HCT116 (cell line): Measurements from ENCODE around the gene NPLOC4. TPM values are rescaled to one million over a fixed set of nuclear protein-coding genes. Genes with fewer than 3 reads are reported as not detected.

Experiments used
- ATAC-seq: fragments of 200-7000 bp; cut with Tn5 transposase; 2 replicates; pipeline ENCODE4 v1.9.1; 2020; ENCODE audit warnings: mild to moderate bottlenecking, moderate library complexity
- BruUV-seq: library from RNA; stranded (reverse); fragments of 400-500 nt; replicated peaks from 2 replicates; lab custom pipeline; 2021; lab: Mats Ljungman, UMichigan
- CTCF ChIA-PET: fragments of 300-600 bp; sonication (Branson Sonifier 250); formaldehyde crosslinking; loops from one replicate; lab custom pipeline; 2021; ENCODE audit warnings: antibody characterized with exemption; lab: Charles Lee
- POLR2A ChIA-PET: fragments of 300-600, 350-600 bp; sonication (Branson Sonifier 250); formaldehyde crosslinking; loops from one replicate; lab custom pipeline; 2021; ENCODE audit warnings: antibody characterized with exemption; lab: Charles Lee
- RAD21 ChIA-PET, 2 experiments: fragments of 300-600 bp; sonication (Branson Sonifier 250); formaldehyde crosslinking; loops; one replicate each; lab custom pipeline; 2023; ENCODE audit warnings: low total read pairs in 2 of 2; ENCODE audit not compliant: uncharacterized antibody in 2 of 2, unreplicated experiment in 2 of 2, low non-redundant PET in 1 of 2; lab: Charles Lee
- DNase-seq: peaks from one replicate; pipeline ENCODE4 v3.0.0-alpha.2; 2010; ENCODE audit warnings: low read depth, low spot score
- H2AFZ ChIP-seq: fragments of 200-600 bp; shearing (Covaris generic), sonication (generic); 2 replicates; pipeline ENCODE4 v1.6.1; 2017; ENCODE audit warnings: low read depth, mixed run types, mixed read lengths, antibody characterized with exemption, low read length; ENCODE audit not compliant: poor library complexity, severe bottlenecking
- H3K27ac ChIP-seq: 2 replicates; pipeline ENCODE4 v1.5.1; 2012; ENCODE audit warnings: low read depth, low read length
- H3K27me3 ChIP-seq: fragments of 200-600 bp; sonication (generic); 2 replicates; pipeline ENCODE4 v1.6.1; 2016; ENCODE audit warnings: mixed run types, low read length, mixed read lengths; ENCODE audit not compliant: insufficient read depth
- H3K36me3 ChIP-seq, 2 experiments: fragments of 200-500 bp in 1 of 2; fragments of 200-600 bp in 1 of 2; sonication (Bioruptor generic) in 1 of 2; sonication (generic) in 1 of 2; 2 replicates each; pipeline versions ENCODE4 v1.5.1 to v1.6.1; 2014 to 2016; ENCODE audit warnings: low read length in 2 of 2, inconsistent platforms in 1 of 2, mixed read lengths in 1 of 2, mixed run types in 1 of 2; ENCODE audit not compliant: insufficient read depth in 2 of 2, control insufficient read depth in 1 of 2
- H3K4me1 ChIP-seq, 2 experiments: fragments of 200-600 bp in 1 of 2; sonication (generic) in 1 of 2; 2 replicates each; pipeline versions ENCODE4 v1.5.1 to v1.6.1; 2012 to 2017; ENCODE audit warnings: low read length in 2 of 2, inconsistent platforms in 1 of 2, mild to moderate bottlenecking in 1 of 2, mixed read lengths in 1 of 2, mixed run types in 1 of 2, moderate library complexity in 1 of 2; ENCODE audit not compliant: insufficient read depth in 2 of 2, control insufficient read depth in 1 of 2
- H3K4me2 ChIP-seq: fragments of 200-600 bp; sonication (generic); 2 replicates; pipeline ENCODE4 v1.6.1; 2017; ENCODE audit warnings: mixed run types, low read length, mixed read lengths
- H3K4me3 ChIP-seq, 2 experiments: fragments of 200-600 bp in 1 of 2; sonication (generic) in 1 of 2; replicated peaks in 1 of 2; 2 replicates each; pipeline ENCODE4 v1.5.1; 2011 to 2016; ENCODE audit warnings: low read length in 2 of 2, control low read depth in 1 of 2, low read depth in 1 of 2, mild to moderate bottlenecking in 1 of 2, mixed read lengths in 1 of 2, mixed run types in 1 of 2
- H3K79me2 ChIP-seq: fragments of 200-600 bp; sonication (generic); 2 replicates; pipeline ENCODE4 v1.6.1; 2017; ENCODE audit warnings: mild to moderate bottlenecking, mixed run types, low read length, moderate library complexity, mixed read lengths; ENCODE audit not compliant: insufficient read depth
- H3K9ac ChIP-seq: fragments of 200-600 bp; sonication (generic); 2 replicates; pipeline ENCODE4 v1.6.1; 2016; ENCODE audit warnings: low read length, mixed read lengths
- H3K9me2 ChIP-seq: fragments of 200-600 bp; sonication (generic), shearing (Covaris generic); 2 replicates; pipeline ENCODE4 v1.6.1; 2017; ENCODE audit warnings: mixed run types, mild to moderate bottlenecking, moderate library complexity; ENCODE audit not compliant: insufficient read depth
- H3K9me3 ChIP-seq, 2 experiments: fragments of 200-500 bp in 1 of 2; fragments of 200-600 bp in 1 of 2; sonication (Bioruptor generic) in 1 of 2; sonication (generic) in 1 of 2; 2 replicates each; pipeline ENCODE4 v1.6.1; 2014 to 2017; ENCODE audit warnings: low read length in 2 of 2, mixed read lengths in 2 of 2, inconsistent platforms in 1 of 2, low read depth in 1 of 2, mild to moderate bottlenecking in 1 of 2, mixed run types in 1 of 2, moderate library complexity in 1 of 2; ENCODE audit not compliant: control insufficient read depth in 1 of 2, insufficient read depth in 1 of 2
- H4K20me1 ChIP-seq: fragments of 200-600 bp; sonication (generic), shearing (Covaris generic); 2 replicates; pipeline ENCODE4 v1.6.1; 2017; ENCODE audit warnings: mixed run types, mild to moderate bottlenecking, moderate library complexity; ENCODE audit not compliant: insufficient read depth
- CBX3 ChIP-seq: IDR thresholded peaks from 2 replicates; pipeline ENCODE4 v1.6.1; 2012; ENCODE audit warnings: low read depth
- CEBPB ChIP-seq: IDR thresholded peaks from 2 replicates; pipeline ENCODE4 v1.6.1; 2012; ENCODE audit warnings: low read depth
- ELF1 ChIP-seq: IDR thresholded peaks from 2 replicates; pipeline ENCODE4 v1.6.1; 2012; ENCODE audit warnings: low read depth, borderline replicate concordance
- EZH2 ChIP-seq: fragments of 200-600 bp; sonication (generic); IDR thresholded peaks from 2 replicates; pipeline ENCODE4 v1.6.1; 2017; ENCODE audit warnings: antibody characterized with exemption, mixed run types
- EZH2phosphoT487 ChIP-seq: fragments of 200-600 bp; IDR thresholded peaks from 2 replicates; pipeline ENCODE4 v1.6.1; 2018; ENCODE audit warnings: antibody characterized with exemption, borderline replicate concordance
- FOSL1 ChIP-seq: IDR thresholded peaks from 2 replicates; pipeline ENCODE4 v1.6.1; 2012; ENCODE audit warnings: low read depth
- JUND ChIP-seq: IDR thresholded peaks from 2 replicates; pipeline ENCODE4 v1.6.1; 2012
- POLR2A ChIP-seq: IDR thresholded peaks from 2 replicates; pipeline ENCODE4 v1.7.0; 2011; ENCODE audit warnings: borderline replicate concordance; ENCODE audit not compliant: insufficient read depth, insufficient read length; ENCODE audit errors: extremely low read depth
- POLR2AphosphoS5 ChIP-seq: IDR thresholded peaks from 2 replicates; pipeline ENCODE4 v1.6.1; 2011; ENCODE audit warnings: mild to moderate bottlenecking, low read depth, low read length, moderate library complexity
- RAD21 ChIP-seq: IDR thresholded peaks from 2 replicates; pipeline ENCODE4 v1.6.1; 2012; ENCODE audit warnings: low read depth, mild to moderate bottlenecking
- SIN3A ChIP-seq: IDR thresholded peaks from 2 replicates; pipeline ENCODE4 v1.6.1; 2012; ENCODE audit warnings: low read depth
- SP1 ChIP-seq: IDR thresholded peaks from 2 replicates; pipeline ENCODE4 v1.6.1; 2012; ENCODE audit warnings: low read depth
- SRF ChIP-seq: IDR thresholded peaks from 2 replicates; pipeline ENCODE4 v1.6.1; 2012; ENCODE audit warnings: low read depth
- YY1 ChIP-seq: IDR thresholded peaks from 2 replicates; pipeline ENCODE4 v1.6.1; 2011; ENCODE audit warnings: low read length, low read depth, moderate library complexity, mild to moderate bottlenecking; ENCODE audit not compliant: insufficient replicate concordance; ENCODE audit errors: extremely low read depth
- ZFX ChIP-seq: fragments of 450-650 bp; IDR thresholded peaks from 2 replicates; pipeline ENCODE4 v1.6.1; 2017
- ZNF274 ChIP-seq: fragments of 200-500 bp; sonication (Bioruptor generic); IDR thresholded peaks from 2 replicates; pipeline ENCODE4 v1.6.1; 2014; ENCODE audit warnings: mild to moderate bottlenecking, low read depth, low read length, inconsistent platforms
- intact Hi-C: fragments of 100-400 bp; cut with micrococcal nuclease; formaldehyde crosslinking; loops from 2 replicates; pipeline ENCODE4 v1.10.0; 2022
- total RNA-seq: library from RNA; stranded (reverse); gene quantifications from one replicate; pipeline ENCODE4 v1.2.1, GENCODE V29; 2021; ENCODE audit not compliant: unreplicated experiment
- TF ChIP-seq, protein P1 (sequence below), 3 experiments: fragments of 200-600 bp in 1 of 3; sonication (generic) in 1 of 3; IDR thresholded peaks in 2 of 3; conservative IDR thresholded peaks in 1 of 3; 2 replicates each; pipeline ENCODE4 v1.5.1; 2012 to 2017; ENCODE audit warnings: low read depth in 2 of 3, low read length in 2 of 3, antibody characterized with exemption in 1 of 3, borderline replicate concordance in 1 of 3, control low read depth in 1 of 3, mild to moderate bottlenecking in 1 of 3, mixed read lengths in 1 of 3, mixed run types in 1 of 3, moderate library complexity in 1 of 3; ENCODE audit not compliant: insufficient read depth in 1 of 3
- TF ChIP-seq, protein P2 (sequence below): IDR thresholded peaks from 2 replicates; pipeline ENCODE4 v1.6.1; 2012
- TF ChIP-seq, protein P3 (sequence below): IDR thresholded peaks from 2 replicates; pipeline ENCODE4 v1.6.1; 2012
- TF ChIP-seq, protein P4 (sequence below): IDR thresholded peaks from 2 replicates; pipeline ENCODE4 v1.6.1; 2011; ENCODE audit warnings: mild to moderate bottlenecking, low read length, moderate library complexity; ENCODE audit not compliant: insufficient replicate concordance; ENCODE audit errors: extremely low read depth

NPLOC4 gene
- total RNA-seq, 1 experiment from 2014 or later: 137 TPM

DNA sequence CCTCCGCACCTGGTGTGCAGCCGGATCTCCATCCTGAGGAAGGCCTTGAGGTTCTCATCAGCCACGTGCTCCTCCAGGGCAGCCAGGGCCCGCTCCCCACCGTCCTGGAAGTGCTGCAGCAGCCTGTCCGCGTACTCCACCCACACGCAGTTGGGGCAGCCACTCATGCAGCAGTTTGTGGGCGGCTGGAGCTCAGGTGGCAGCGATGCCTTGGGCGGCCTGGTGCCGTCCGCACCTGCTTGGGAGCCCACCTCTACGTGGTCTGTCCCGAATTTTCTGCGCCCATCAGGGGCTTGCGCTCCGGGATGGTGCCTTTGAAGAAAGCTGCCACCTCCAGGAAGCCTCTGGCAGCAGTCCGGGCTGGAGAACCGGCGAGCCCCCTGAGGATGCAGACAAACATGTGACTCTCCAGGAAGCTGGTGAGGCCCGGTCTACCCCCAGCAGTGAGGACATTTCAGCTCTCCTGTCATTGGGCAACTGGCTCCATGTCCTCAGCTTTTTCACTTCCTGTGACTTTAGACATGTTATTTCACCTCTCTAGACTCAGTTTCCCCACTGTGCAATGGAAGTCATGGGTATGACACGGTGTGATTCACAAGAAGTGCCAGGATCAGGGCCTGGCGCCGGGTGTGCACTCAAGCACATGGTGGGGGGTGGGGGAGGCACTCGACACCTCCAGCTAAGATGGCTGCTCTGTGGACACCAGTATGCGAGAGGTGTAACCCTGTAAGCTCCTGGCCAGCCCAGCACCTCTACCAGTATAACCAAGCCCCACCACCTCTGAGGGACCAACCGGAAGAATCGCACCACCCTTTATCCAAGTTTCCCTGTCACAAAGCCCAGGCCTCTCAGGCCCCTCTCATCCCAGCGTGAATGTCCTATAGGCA lies 28.5 kb upstream of the NPLOC4 start:
- H2AFZ ChIP-seq: no peak overlapping the region
- POLR2A ChIA-PET: interaction anchor here (0.5 to 2.7 kb wide), 5 partner anchors 10 to 358 kb away, joined by 3 to 9 read pairs (median 5); partner anchors contain the start of genes ARL16, CENPX, HGS and LRRC45
- no TSS peak for BruUV-seq
- no peaks in the 10 kb centered on the region for H3K9me3 ChIP-seq
- RAD21 ChIA-PET: no interaction called here
- peaks cover 3% of the 10 kb centered on the region; the same call in 1 of the 2 replicates for H4K20me1 ChIP-seq
- H3K27ac ChIP-seq: peak overlapping the region; percentile 86
- H3K4me2 ChIP-seq: peak overlapping the region; percentile 89
- no peaks in the 10 kb centered on the region for H3K27me3 ChIP-seq
- H3K79me2 ChIP-seq: peaks cover 56% of the 10 kb centered on the region
- H3K9me2 ChIP-seq: no peaks in the 10 kb centered on the region
- peak overlapping the region; percentile 97 for H3K9ac ChIP-seq
- intact Hi-C loops: no loop called here
- H3K36me3 ChIP-seq: peaks cover 17 to 33% of the 10 kb centered on the region in 2 experiments
- peak overlapping the region; percentile 78 to 84 for H3K4me3 ChIP-seq
- DNase-seq (no peak), ATAC-seq (peak; percentile 41)
- CTCF ChIA-PET: no interaction called here
- peaks cover 40 to 48% of the 10 kb centered on the region in 2 experiments for H3K4me1 ChIP-seq
- TF ChIP-seq ZFX: 0 out of 2 replicates have a peak, but pooled peaks have one; percentile 51
- TF ChIP-seq RAD21: no peak
- TF ChIP-seq, protein P1, sequence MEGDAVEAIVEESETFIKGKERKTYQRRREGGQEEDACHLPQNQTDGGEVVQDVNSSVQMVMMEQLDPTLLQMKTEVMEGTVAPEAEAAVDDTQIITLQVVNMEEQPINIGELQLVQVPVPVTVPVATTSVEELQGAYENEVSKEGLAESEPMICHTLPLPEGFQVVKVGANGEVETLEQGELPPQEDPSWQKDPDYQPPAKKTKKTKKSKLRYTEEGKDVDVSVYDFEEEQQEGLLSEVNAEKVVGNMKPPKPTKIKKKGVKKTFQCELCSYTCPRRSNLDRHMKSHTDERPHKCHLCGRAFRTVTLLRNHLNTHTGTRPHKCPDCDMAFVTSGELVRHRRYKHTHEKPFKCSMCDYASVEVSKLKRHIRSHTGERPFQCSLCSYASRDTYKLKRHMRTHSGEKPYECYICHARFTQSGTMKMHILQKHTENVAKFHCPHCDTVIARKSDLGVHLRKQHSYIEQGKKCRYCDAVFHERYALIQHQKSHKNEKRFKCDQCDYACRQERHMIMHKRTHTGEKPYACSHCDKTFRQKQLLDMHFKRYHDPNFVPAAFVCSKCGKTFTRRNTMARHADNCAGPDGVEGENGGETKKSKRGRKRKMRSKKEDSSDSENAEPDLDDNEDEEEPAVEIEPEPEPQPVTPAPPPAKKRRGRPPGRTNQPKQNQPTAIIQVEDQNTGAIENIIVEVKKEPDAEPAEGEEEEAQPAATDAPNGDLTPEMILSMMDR (IDR thresholded peaks at IDR 0.05 in 2 of 3, conservative IDR thresholded peaks at IDR 0.05 in 1 of 3; ENCODE audit: borderline replicate concordance in 1 of 3, insufficient read depth in 1 of 3, low read depth in 2 of 3, low read length in 2 of 3): no peak
- TF ChIP-seq POLR2A: peak; percentile 48
- no peak for TF ChIP-seq JUND
- TF ChIP-seq CEBPB: no peak
- TF ChIP-seq SP1: no peak
- TF ChIP-seq CBX3: peak; percentile 95
- TF ChIP-seq FOSL1: no peak
- TF ChIP-seq, protein P2, sequence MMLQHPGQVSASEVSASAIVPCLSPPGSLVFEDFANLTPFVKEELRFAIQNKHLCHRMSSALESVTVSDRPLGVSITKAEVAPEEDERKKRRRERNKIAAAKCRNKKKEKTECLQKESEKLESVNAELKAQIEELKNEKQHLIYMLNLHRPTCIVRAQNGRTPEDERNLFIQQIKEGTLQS: no peak
- TF ChIP-seq POLR2AphosphoS5: peak; percentile 28
- TF ChIP-seq SRF: no peak
- TF ChIP-seq, protein P3, sequence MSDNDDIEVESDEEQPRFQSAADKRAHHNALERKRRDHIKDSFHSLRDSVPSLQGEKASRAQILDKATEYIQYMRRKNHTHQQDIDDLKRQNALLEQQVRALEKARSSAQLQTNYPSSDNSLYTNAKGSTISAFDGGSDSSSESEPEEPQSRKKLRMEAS: peak; percentile 100
- no peak for TF ChIP-seq EZH2phosphoT487
- no peak for TF ChIP-seq EZH2
- peak; percentile 88 for TF ChIP-seq YY1
- peak; percentile 46; the same call in 1 of the 2 replicates for TF ChIP-seq SIN3A
- TF ChIP-seq ELF1: no peak
- no peak for TF ChIP-seq ZNF274
- TF ChIP-seq, protein P4, sequence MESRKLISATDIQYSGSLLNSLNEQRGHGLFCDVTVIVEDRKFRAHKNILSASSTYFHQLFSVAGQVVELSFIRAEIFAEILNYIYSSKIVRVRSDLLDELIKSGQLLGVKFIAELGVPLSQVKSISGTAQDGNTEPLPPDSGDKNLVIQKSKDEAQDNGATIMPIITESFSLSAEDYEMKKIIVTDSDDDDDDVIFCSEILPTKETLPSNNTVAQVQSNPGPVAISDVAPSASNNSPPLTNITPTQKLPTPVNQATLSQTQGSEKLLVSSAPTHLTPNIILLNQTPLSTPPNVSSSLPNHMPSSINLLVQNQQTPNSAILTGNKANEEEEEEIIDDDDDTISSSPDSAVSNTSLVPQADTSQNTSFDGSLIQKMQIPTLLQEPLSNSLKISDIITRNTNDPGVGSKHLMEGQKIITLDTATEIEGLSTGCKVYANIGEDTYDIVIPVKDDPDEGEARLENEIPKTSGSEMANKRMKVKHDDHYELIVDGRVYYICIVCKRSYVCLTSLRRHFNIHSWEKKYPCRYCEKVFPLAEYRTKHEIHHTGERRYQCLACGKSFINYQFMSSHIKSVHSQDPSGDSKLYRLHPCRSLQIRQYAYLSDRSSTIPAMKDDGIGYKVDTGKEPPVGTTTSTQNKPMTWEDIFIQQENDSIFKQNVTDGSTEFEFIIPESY: no peak
